Kidney epithelial cell (primary cell): ENCODE results near the gene SFRP2. TPM values are rescaled to one million over a fixed set of nuclear protein-coding genes. Genes with fewer than 3 reads are reported as not detected.
A peak's percentile ranks its signal among the peaks of the same experiment; 100 is the strongest.

Experiments used
- DNase-seq: peaks from one replicate; pipeline ENCODE4 v3.0.0-alpha.2; 2010; ENCODE audit warnings: low read depth
- H3K27me3 ChIP-seq: 2 replicates; pipeline ENCODE4 v1.6.0; 2011; ENCODE audit warnings: low read length; ENCODE audit not compliant: control insufficient read depth, insufficient read depth
- H3K36me3 ChIP-seq: 2 replicates; pipeline ENCODE4 v1.5.1; 2011; ENCODE audit warnings: low read length; ENCODE audit not compliant: control insufficient read depth, insufficient read depth
- H3K4me3 ChIP-seq: 2 replicates; pipeline ENCODE4 v1.5.1; 2011; ENCODE audit warnings: low read depth, mild to moderate bottlenecking, control low read depth, low read length
- CTCF ChIP-seq: IDR thresholded peaks from 2 replicates; pipeline ENCODE4 v1.5.1; 2011; ENCODE audit warnings: mild to moderate bottlenecking, moderate library complexity, low read length, control low read depth, inconsistent platforms; ENCODE audit not compliant: insufficient read depth, poor library complexity, severe bottlenecking
- total RNA-seq: library from RNA; depleted of rRNA; stranded (reverse); fragments of >200 nt; gene quantifications from 2 replicates; pipeline ENCODE4 v1.2.3, GENCODE V29; 2015

Gene SFRP2
- total RNA-seq, 1 donor from 2014 or later, result 1.5 TPM

- no peaks in the 10 kb centered on the region for H3K36me3 ChIP-seq
- peaks cover 61% of the 10 kb centered on the region for H3K27me3 ChIP-seq
- peak; percentile 74 for TF ChIP-seq CTCF
- H3K4me3 ChIP-seq, result peak overlapping the region; percentile 38
- no peak for DNase-seq
Observed at GRCh38 chr4:153791746-153792617, 3.1 kb upstream of the SFRP2 start.

GRCh38 chr4:153790962-153791551 lies 2.2 kb upstream of the SFRP2 start:
- no peaks in the 10 kb centered on the region for H3K36me3 ChIP-seq
- H3K4me3 ChIP-seq, result no peak overlapping the region
- H3K27me3 ChIP-seq, result peaks cover 66% of the 10 kb centered on the region
- TF ChIP-seq CTCF, result peak; percentile 47
- no peak for DNase-seq

- Histone ChIP-seq H3K36me3 (no peaks in the 10 kb centered on the region), H3K4me3 (no peak overlapping the region), H3K27me3 (peaks cover 67% of the 10 kb centered on the region)
- no peak for DNase-seq
- no peak for TF ChIP-seq CTCF
Observed at GRCh38 chr4:153790500-153790865, 1.6 kb upstream of the SFRP2 start.

- Histone ChIP-seq H3K36me3 (no peaks in the 10 kb centered on the region), H3K27me3 (peaks cover 67% of the 10 kb centered on the region), H3K4me3 (no peak overlapping the region)
- no peak for DNase-seq
- TF ChIP-seq CTCF, result no peak
Observed at GRCh38 chr4:153789741-153790499, 1.0 kb upstream of the SFRP2 start.

GRCh38 chr4:153788051-153788412 lies 851 bp downstream of the SFRP2 start:
- Histone ChIP-seq H3K36me3 (no peaks in the 10 kb centered on the region), H3K4me3 (no peak overlapping the region), H3K27me3 (peaks cover 73% of the 10 kb centered on the region)
- DNase-seq, result no peak
- TF ChIP-seq CTCF, result no peak
